GM12875 (cell line): Measurements from ENCODE around the gene PTAR1.

ENCODE experiments used
- H3K4me3 ChIP-seq: one replicate; pipeline ENCODE4 v1.5.1; 2011; ENCODE audit warnings: low read depth, low read length, control low read depth
- TF ChIP-seq, protein P1 (sequence below): IDR thresholded peaks from 2 replicates; pipeline ENCODE4 v1.5.1; 2011; ENCODE audit warnings: low read depth, mild to moderate bottlenecking, control low read depth, inconsistent platforms, low read length, moderate library complexity, borderline replicate concordance; ENCODE audit not compliant: insufficient read depth

Gene PTAR1

DNA sequence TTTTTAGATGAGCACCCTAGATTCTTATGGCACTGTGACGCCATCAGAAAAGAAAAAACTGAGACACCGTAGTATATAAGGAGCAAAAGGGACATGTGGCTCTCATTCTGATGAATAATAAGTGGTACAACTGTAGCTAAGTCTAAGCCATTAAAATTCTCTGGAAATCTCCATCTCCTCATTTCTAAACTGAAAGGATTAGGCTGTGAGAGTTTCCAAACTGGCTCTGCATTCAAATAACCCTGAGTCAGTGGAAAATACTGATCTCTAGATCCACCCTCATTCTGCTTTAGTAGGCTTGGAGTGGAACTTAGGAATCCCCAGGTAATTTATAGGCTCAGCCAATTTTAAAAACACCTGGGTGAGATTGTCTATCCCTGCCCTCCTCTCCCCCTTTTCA, 28.5 kb downstream of the PTAR1 start:
- H3K4me3 ChIP-seq: no peak overlapping the region
- TF ChIP-seq, protein P1, sequence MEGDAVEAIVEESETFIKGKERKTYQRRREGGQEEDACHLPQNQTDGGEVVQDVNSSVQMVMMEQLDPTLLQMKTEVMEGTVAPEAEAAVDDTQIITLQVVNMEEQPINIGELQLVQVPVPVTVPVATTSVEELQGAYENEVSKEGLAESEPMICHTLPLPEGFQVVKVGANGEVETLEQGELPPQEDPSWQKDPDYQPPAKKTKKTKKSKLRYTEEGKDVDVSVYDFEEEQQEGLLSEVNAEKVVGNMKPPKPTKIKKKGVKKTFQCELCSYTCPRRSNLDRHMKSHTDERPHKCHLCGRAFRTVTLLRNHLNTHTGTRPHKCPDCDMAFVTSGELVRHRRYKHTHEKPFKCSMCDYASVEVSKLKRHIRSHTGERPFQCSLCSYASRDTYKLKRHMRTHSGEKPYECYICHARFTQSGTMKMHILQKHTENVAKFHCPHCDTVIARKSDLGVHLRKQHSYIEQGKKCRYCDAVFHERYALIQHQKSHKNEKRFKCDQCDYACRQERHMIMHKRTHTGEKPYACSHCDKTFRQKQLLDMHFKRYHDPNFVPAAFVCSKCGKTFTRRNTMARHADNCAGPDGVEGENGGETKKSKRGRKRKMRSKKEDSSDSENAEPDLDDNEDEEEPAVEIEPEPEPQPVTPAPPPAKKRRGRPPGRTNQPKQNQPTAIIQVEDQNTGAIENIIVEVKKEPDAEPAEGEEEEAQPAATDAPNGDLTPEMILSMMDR: no peak

- TF ChIP-seq, protein P1: no peak
- H3K4me3 ChIP-seq: no peak overlapping the region
Measured at GRCh38 chr9:69719983-69720382, 39.8 kb downstream of the PTAR1 start.

GRCh38 chr9:69719367-69719766, 40.4 kb downstream of the PTAR1 start:
- TF ChIP-seq, protein P1: no peak
- no peak overlapping the region for H3K4me3 ChIP-seq

DNA sequence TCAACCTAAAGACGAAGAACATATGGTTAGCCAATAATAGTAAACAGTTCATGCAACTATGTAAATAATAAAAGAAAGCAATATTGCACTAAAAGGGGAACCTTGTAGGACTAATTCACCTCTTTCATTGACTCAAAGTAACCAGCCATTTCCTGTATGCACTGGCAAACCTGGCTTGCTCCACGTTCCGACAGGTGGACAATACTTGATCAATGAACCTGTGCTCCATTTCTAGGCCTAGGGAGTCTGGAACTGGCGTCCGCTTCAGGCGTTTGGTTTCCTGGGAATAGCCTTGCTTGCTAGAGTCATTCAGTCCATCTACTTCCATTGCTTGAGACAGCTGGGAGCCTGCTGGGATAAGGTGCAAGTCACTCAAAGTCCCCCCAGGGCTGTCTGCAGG, 41.6 kb downstream of the PTAR1 start:
- TF ChIP-seq, protein P1: no peak
- H3K4me3 ChIP-seq: no peak overlapping the region

DNA sequence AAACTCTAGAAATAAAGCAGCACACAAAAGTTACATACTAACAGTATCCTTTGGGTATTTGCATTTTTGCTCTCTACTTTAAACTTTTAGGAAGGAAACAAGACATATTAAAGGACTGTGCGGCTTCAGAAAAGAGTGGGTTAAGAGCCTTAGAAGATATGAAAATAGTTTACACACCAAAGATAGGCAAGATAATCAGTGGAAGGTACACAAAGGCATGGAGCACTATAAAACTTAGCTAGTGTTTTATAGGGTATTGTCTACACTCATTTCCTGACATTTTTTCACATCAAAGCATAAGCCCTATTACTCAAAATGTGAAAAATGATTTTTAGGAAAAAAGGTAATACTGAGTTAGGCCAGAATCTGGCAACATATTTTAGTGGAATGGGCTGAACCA, 44.0 kb downstream of the PTAR1 start:
- no peak overlapping the region for H3K4me3 ChIP-seq
- TF ChIP-seq, protein P1: no peak

DNA sequence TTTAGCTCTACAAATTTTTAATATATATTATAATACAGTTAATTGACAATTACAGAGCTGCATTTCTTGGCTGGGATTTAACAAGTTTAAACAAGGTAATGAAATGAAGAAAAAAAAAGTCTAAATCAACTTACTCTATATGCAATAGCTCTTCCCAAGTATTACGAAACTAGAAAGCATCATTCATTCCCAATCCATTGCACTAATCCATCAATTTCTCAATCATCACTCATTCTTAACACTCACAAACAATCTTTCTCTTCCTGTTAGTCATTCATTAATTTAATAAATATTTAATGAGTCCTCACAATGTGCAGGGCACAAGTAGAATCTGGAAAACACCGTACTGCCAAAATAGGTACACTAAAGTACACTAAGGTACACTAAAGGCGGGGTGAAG, 44.7 kb downstream of the PTAR1 start:
- no peak overlapping the region for H3K4me3 ChIP-seq
- TF ChIP-seq, protein P1: no peak

DNA sequence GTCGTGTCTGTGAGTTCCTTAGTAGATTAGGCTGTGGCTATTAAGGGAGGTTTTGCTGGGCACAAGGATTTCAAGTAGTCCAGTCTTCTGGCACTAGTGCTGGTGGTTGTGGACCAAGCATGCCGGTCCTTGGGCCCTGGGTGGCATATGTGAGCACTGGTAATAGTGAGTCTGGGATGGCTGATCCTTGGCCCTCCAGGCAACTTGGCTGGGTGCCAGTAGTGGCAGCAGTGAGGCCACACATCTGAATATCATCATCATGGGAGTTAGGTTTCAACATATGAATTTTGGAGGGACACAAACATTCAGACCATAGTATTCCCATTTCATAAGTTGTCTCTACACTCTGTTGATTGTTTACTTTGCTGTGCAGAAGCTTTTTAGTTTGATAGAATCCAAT, 62.3 kb downstream of the PTAR1 start:
- H3K4me3 ChIP-seq: no peak overlapping the region
- TF ChIP-seq, protein P1: no peak
